GM18519 (cell line): ENCODE results near the gene KIRREL3.
A peak's percentile ranks its signal among the peaks of the same experiment; 100 is the strongest.

Source experiments
- ATAC-seq: cut with Tn5 transposase; IDR thresholded peaks from one replicate; pipeline ENCODE4 v1.9.1; 2021; ENCODE audit warnings: mild to moderate bottlenecking, moderate library complexity; ENCODE audit not compliant: unreplicated experiment, low FRiP score

KIRREL3 gene

GRCh38 chr11:126997641-126998040, 2.9 kb downstream of the KIRREL3 start:
- no peak for ATAC-seq

- no peak for ATAC-seq
These were observed 3.4 kb downstream of the KIRREL3 start for GRCh38 chr11:126997196-126997595.

- ATAC-seq, result no peak
These were observed 4.3 kb downstream of the KIRREL3 start for GRCh38 chr11:126996036-126996804.

DNA sequence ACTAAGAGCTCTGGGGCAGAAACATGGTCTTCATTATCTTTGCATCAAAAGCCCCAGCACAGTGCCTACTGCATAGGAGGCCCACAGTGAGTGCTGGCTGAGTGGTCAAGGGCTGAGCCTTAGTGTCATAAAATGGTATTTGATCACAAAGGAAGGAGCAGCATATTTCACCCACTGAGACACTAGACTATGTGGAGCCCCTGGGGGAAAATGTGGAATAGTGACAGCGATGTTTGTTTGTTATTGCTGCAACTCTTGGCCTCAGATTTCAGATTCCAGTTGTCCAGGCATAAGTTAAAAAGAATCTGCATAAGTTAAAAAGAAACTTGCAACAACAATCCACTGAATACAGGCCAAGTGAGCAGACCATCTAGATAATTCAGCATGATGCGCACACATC, 7.0 kb downstream of the KIRREL3 start:
- no peak for ATAC-seq

GRCh38 chr11:126992804-126993111, 7.8 kb downstream of the KIRREL3 start:
- no peak for ATAC-seq

- ATAC-seq, result no peak
These were observed 8.3 kb downstream of the KIRREL3 start for GRCh38 chr11:126992065-126992803.

DNA sequence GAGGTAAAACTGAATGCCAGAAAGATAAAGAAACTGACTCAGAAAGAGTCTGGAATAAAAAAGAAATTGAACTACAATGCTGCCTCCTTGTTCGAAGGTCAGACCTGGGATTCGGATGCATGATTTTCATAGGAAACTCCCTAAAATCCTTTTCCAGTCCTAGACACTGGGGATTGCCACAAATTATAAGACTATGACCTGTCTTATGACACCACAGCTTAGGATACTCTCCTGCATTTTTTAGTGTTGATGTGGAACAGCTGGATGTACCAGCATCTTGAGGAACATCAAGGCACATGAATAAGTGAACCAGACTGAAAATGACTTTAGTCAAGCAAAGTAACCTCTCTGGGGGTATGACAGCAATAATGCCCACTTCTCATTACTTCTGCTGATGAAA, 9.0 kb downstream of the KIRREL3 start:
- no peak for ATAC-seq

GRCh38 chr11:126990716-126991480, 9.7 kb downstream of the KIRREL3 start:
- ATAC-seq, result no peak

DNA sequence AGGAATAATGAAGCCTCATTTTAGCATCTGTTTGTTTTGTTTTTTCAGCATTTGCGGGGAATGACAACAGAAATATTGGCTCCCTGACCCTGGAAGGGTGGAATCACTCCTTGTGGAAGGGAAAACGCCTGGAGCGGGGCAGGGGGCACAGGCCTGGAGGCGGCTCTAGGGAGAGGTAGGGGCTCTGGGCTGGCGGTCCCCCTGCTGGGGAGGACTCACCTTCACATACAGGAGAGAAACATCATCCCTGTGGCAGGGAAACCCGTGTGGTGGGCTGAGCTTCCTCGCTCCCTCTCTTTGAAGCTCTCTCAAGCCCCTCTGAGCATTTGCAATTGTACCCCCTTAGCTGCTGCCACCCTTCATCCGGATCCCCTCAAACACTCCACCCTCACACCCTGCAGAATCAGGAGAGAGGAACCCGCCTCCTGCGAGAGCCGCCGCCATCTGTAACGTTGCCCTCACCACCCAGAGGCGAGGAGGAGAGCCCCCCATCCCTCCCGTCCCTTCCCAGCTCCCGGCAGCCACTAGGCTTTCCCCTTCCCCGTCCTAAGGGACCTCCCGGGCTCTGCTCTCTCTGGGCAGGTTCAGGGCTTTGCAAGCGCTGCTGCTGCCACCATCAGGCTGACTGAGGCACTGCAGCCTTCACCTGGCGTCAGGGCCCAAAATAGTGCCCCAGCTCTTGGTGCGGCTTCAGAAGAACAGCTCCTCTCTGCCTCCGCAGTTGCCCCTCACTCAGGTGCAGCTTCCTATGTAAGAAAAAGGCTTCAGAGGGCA, 10.4 kb downstream of the KIRREL3 start:
- ATAC-seq, result no peak

DNA sequence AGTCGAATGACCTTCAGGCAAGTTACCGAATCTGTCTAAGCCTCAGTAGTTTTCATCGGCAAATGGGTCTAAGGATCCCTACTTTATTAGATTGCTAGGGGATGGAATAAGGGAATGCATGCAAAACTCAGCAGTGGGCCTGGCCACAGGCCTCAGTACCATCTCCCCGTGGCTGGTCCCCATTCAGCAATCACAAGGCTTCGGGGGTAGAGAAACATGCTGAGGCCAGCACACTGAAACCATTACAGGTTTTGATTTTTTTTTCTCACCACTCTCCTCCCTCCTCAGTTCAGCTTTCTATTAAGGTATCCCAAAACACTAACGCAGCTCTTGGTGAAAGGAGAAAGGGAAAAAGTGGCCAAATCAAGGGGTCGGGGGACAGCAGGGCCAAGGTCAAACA, 11.9 kb downstream of the KIRREL3 start:
- ATAC-seq, result no peak

- no peak for ATAC-seq
These were observed 18.9 kb downstream of the KIRREL3 start for GRCh38 chr11:126981635-126982034.

GRCh38 chr11:126978911-126979310, 21.7 kb downstream of the KIRREL3 start:
- ATAC-seq, result no peak

GRCh38 chr11:126978165-126978564, 22.4 kb downstream of the KIRREL3 start:
- ATAC-seq, result no peak

- no peak for ATAC-seq
These were observed 27.5 kb downstream of the KIRREL3 start for GRCh38 chr11:126973051-126973450.

DNA sequence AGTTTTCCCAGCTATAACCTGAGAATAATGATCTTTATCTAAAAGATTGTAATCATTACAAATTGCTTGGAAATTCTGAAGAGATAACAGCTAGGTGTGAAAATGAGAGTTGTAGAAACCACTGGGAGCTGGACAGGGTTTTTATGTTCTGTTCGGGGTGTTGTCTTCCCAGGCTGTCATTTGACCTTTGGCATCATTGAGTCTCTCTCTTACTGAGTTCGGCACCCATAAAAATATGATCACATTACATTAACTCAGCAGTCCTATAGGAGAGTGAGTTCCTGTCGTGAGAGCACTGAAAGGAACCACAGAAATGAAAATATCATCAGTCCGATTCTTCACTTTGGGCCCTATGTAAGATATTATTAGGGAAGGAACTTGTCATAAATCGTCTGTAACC, 29.3 kb downstream of the KIRREL3 start:
- no peak for ATAC-seq

DNA sequence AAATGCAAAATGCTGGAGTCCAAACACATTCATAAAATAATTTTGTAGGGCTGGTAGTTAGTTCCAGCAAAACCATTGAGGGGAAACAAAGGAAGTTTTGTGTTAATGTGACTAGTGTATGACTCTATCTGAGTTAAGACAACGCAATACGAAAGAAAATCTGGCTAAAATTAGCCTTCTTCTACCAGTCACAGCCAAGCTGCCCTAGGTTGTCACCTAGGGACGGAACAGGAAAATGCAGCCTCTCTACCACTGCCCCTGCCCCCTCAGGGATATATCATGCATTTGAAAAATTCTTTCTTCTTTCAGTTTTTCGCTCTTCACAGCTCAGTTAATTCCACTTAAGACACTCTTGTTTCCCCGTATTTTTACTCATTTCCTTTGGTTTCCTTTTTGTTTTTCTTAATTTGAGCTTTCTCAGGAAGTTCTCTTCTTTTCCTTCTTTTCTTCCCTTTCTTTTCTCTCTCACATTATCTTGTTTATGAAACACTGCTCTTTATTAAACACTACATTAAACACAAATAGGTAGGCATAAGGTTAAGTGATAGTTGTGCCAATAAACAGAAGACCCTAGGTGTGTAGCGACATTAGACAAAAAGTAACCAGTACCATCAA, 30.6 kb downstream of the KIRREL3 start:
- ATAC-seq, result peak; percentile 77

DNA sequence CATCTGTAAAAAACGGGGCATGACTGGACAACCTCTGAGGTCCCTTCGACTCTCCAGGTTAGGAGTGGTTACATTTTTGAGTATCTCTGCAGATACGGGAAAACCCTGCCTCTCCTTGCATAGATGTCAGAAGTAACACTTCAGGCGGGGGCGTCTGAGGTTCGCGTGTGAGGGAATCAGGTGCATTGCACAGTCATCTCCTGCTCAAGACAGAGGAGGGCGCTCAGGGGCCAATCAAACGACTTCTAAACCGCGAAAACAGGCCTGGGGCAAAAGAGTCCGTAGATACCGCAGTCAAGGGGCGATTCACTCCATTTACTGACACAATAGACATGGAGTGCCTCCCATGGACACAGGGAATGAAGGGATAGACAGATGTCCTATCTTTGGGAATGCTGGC, 31.7 kb downstream of the KIRREL3 start:
- ATAC-seq, result no peak

DNA sequence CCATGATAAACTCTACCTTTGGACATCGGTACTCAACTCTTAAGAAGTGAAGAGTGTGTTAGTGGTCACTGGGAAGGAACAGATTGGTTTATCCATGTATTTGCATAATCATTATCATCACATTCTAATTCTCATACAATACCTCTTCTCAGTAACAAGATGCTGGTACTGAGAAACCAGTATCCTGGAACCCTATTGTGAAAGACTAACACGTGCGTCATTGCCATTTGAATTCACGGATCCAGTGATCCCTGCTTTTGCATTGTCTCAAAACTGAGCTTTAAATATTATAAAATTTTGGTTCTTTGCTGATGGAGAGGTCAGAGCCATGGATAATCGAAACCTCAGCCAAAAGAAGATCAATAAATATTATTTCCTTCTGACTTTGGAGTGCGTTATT, 35.2 kb downstream of the KIRREL3 start:
- no peak for ATAC-seq

- no peak for ATAC-seq
These were observed 36.8 kb downstream of the KIRREL3 start for GRCh38 chr11:126963603-126964363.

DNA sequence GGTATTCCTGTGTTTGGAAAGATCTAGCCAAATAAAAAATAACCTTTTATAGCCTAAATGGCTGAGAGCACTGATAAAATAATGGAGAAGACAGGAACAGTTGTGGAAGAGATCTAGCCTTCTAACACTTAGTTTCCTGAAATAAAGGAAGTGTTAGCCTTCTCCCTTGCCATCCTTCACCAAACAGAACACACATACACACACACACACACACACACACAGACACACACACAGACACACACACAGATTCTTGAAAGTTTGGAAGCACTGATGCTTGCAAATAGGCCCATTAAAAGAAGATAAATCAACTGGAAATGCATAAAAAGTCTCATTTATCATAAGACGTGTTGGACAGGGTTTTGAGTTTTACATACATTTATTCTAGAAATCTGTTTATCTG, 37.5 kb downstream of the KIRREL3 start:
- no peak for ATAC-seq
